IMR-90 (cell line): ENCODE data around the gene PROSER2. TPM values are rescaled to one million over a fixed set of nuclear protein-coding genes. Genes with fewer than 3 reads are reported as not detected.

Source experiments
- ATAC-seq: fragments of 200-7000 bp; cut with Tn5 transposase; 2 replicates; pipeline ENCODE4 v1.9.1; 2020; ENCODE audit warnings: low read depth, mild to moderate bottlenecking, moderate library complexity
- BruUV-seq: library from RNA; stranded (reverse); fragments of 400-500 nt; replicated peaks from 2 replicates; lab custom pipeline; 2021; lab: Mats Ljungman, UMichigan
- CTCF ChIA-PET: fragments of 300-600 bp; formaldehyde crosslinking; extraction: SDS; loops from one replicate; lab custom pipeline; 2021; ENCODE audit warnings: antibody characterized with exemption; lab: Yijun Ruan, JAX
- POLR2A ChIA-PET: fragments of 300-600 bp; sonication (Branson Sonifier 250); formaldehyde crosslinking; loops from one replicate; lab custom pipeline; 2022; ENCODE audit warnings: antibody characterized with exemption; ENCODE audit not compliant: unreplicated experiment; lab: Charles Lee
- DNase-seq: peaks from one replicate; pipeline ENCODE4 v3.0.0; 2013
- H2AFZ ChIP-seq: replicated peaks from 2 replicates; pipeline ENCODE3; 2013; ENCODE audit warnings: low read length, mild to moderate bottlenecking; ENCODE audit not compliant: poor library complexity
- H2AK5ac ChIP-seq: 2 replicates; pipeline ENCODE4 v1.6.1; 2013; ENCODE audit warnings: low read depth, low read length, inconsistent platforms
- H2AK9ac ChIP-seq: replicated peaks from 2 replicates; pipeline ENCODE3; 2013; ENCODE audit warnings: mild to moderate bottlenecking, low read depth, low read length, moderate library complexity; ENCODE audit not compliant: poor library complexity
- H2BK120ac ChIP-seq: 2 replicates; pipeline ENCODE4 v1.6.1; 2013; ENCODE audit warnings: low read depth, low read length, inconsistent platforms
- H2BK15ac ChIP-seq: 3 replicates; pipeline ENCODE4 v1.6.1; 2013; ENCODE audit warnings: low read depth, low read length, inconsistent platforms
- H2BK20ac ChIP-seq: 2 replicates; pipeline ENCODE4 v1.6.1; 2013; ENCODE audit warnings: low read depth, mild to moderate bottlenecking, inconsistent platforms, low read length, moderate library complexity
- H2BK5ac ChIP-seq: 2 replicates; pipeline ENCODE4 v1.6.1; 2013; ENCODE audit warnings: mild to moderate bottlenecking, low read depth, low read length, inconsistent platforms; ENCODE audit not compliant: poor library complexity, severe bottlenecking
- H3K14ac ChIP-seq: replicated peaks from 2 replicates; pipeline ENCODE4 v1.6.1; 2013; ENCODE audit warnings: low read depth, low read length, inconsistent platforms
- H3K18ac ChIP-seq: 2 replicates; pipeline ENCODE4 v1.6.1; 2013; ENCODE audit warnings: low read depth, low read length, control low read depth
- H3K23ac ChIP-seq: 2 replicates; pipeline ENCODE4 v1.6.1; 2013; ENCODE audit warnings: low read depth, low read length, inconsistent platforms
- H3K27ac ChIP-seq: 2 replicates; pipeline ENCODE4 v1.5.1; 2013; ENCODE audit warnings: mild to moderate bottlenecking, control low read depth, low read length; ENCODE audit not compliant: insufficient read depth
- H3K27me3 ChIP-seq: 2 replicates; pipeline ENCODE4 v1.6.1; 2013; ENCODE audit warnings: low read length; ENCODE audit not compliant: control insufficient read depth, insufficient read depth
- H3K36me3 ChIP-seq: 2 replicates; pipeline ENCODE4 v1.6.1; 2013; ENCODE audit warnings: low read length, mixed read lengths; ENCODE audit not compliant: control insufficient read depth, insufficient read depth
- H3K4ac ChIP-seq: 2 replicates; pipeline ENCODE4 v1.6.1; 2013; ENCODE audit warnings: low read depth, low read length, inconsistent platforms
- H3K4me1 ChIP-seq: 2 replicates; pipeline ENCODE4 v1.6.1; 2013; ENCODE audit warnings: low read length, mixed read lengths; ENCODE audit not compliant: control insufficient read depth, insufficient read depth
- H3K4me2 ChIP-seq: 2 replicates; pipeline ENCODE4 v1.6.1; 2013; ENCODE audit warnings: low read depth, mild to moderate bottlenecking, control low read depth, low read length, moderate library complexity
- H3K4me3 ChIP-seq: 2 replicates; pipeline ENCODE4 v1.5.1; 2013; ENCODE audit warnings: low read depth, mild to moderate bottlenecking, control low read depth, low read length, moderate library complexity; ENCODE audit not compliant: insufficient read depth
- H3K56ac ChIP-seq: 2 replicates; pipeline ENCODE4 v1.6.1; 2013; ENCODE audit warnings: low read length, inconsistent platforms; ENCODE audit not compliant: insufficient read depth; ENCODE audit errors: extremely low read depth
- H3K79me1 ChIP-seq, 2 experiments: 2 replicates each; pipeline ENCODE4 v1.6.1; 2013; ENCODE audit warnings: low read length in 2 of 2, inconsistent platforms in 1 of 2, low read depth in 1 of 2
- H3K9ac ChIP-seq: 2 replicates; pipeline ENCODE4 v1.6.1; 2013; ENCODE audit warnings: low read depth, low read length, control low read depth
- H3K9me1 ChIP-seq: 2 replicates; pipeline ENCODE4 v1.6.1; 2013; ENCODE audit warnings: low read length, inconsistent platforms; ENCODE audit not compliant: insufficient read depth
- H3K9me3 ChIP-seq: 2 replicates; pipeline ENCODE4 v1.6.1; 2013; ENCODE audit warnings: low read length; ENCODE audit not compliant: control insufficient read depth, insufficient read depth
- H4K20me1 ChIP-seq: 2 replicates; pipeline ENCODE4 v1.6.1; 2013; ENCODE audit warnings: low read length, inconsistent platforms; ENCODE audit not compliant: insufficient read depth
- H4K5ac ChIP-seq: 2 replicates; pipeline ENCODE4 v1.6.1; 2013; ENCODE audit warnings: mild to moderate bottlenecking, low read depth, low read length, control low read depth
- H4K8ac ChIP-seq, 2 experiments: 2 replicates each; pipeline ENCODE4 v1.6.1; 2013; ENCODE audit warnings: low read depth in 2 of 2, low read length in 2 of 2, control low read depth in 1 of 2, inconsistent platforms in 1 of 2
- H4K91ac ChIP-seq: 2 replicates; pipeline ENCODE4 v1.6.1; 2013; ENCODE audit warnings: low read depth, low read length, inconsistent platforms; ENCODE audit not compliant: insufficient read depth
- BHLHE40 ChIP-seq: fragments of 150-350 bp; IDR thresholded peaks from 2 replicates; pipeline ENCODE4 v1.6.1; 2016; ENCODE audit warnings: mild to moderate bottlenecking, low read depth, low read length
- CHD1 ChIP-seq: IDR thresholded peaks from 2 replicates; pipeline ENCODE4 v1.6.1; 2012; ENCODE audit warnings: low read depth, low read length, improper control_type of control experiment
- MAFK ChIP-seq: IDR thresholded peaks from 2 replicates; pipeline ENCODE4 v1.6.1; 2012; ENCODE audit warnings: low read depth, low read length, improper control_type of control experiment
- MAZ ChIP-seq: IDR thresholded peaks from 2 replicates; pipeline ENCODE4 v1.6.1; 2012; ENCODE audit warnings: low read depth, mild to moderate bottlenecking, low read length, improper control_type of control experiment, moderate library complexity, borderline replicate concordance
- MXI1 ChIP-seq: IDR thresholded peaks from 2 replicates; pipeline ENCODE4 v1.6.1; 2012; ENCODE audit warnings: low read depth, mild to moderate bottlenecking, low read length, moderate library complexity, borderline replicate concordance
- POLR2A ChIP-seq: IDR thresholded peaks from 2 replicates; pipeline ENCODE4 v1.6.1; 2012; ENCODE audit warnings: mild to moderate bottlenecking, low read depth, low read length
- RFX5 ChIP-seq: IDR thresholded peaks from 2 replicates; pipeline ENCODE4 v1.8.0; 2012; ENCODE audit warnings: low read depth, mild to moderate bottlenecking, low read length, moderate library complexity
- WGBS, 2 experiments: methylation state at CpG; one replicate each; pipeline versions ENCODE4 v1.1.5 to v1.1.7; 2013; ENCODE audit warnings: missing lambda C conversion rate in 2 of 2; ENCODE audit not compliant: insufficient read length in 1 of 2; ENCODE audit errors: extremely low coverage in 2 of 2; 5-methylcytosine and 5-hydroxymethylcytosine counted together
- dilution Hi-C: fragments of 300-500 bp; cut with HindIII; formaldehyde crosslinking; loops from one replicate; pipeline ENCODE4 v1.14.3; 2018; ENCODE audit warnings: low sequenced_read_pairs; ENCODE audit not compliant: unreplicated experiment
- in situ Hi-C: fragments of 300-500 bp; cut with MboI; formaldehyde crosslinking; loops from 3 replicates; pipeline ENCODE4 v1.14.3; 2019; ENCODE audit warnings: low sequenced_read_pairs, inconsistent platforms, mixed read lengths
- intact Hi-C: fragments of 100-400 bp; cut with micrococcal nuclease; formaldehyde crosslinking; loops from 2 replicates; pipeline ENCODE4 v1.10.0; 2022
- polyA plus RNA-seq, 3 experiments: library from polyadenylated mRNA; depleted of rRNA; stranded (reverse); fragments of >200 nt; gene quantifications; 2 replicates each; pipeline ENCODE4 v1.2.3, GENCODE V29; 2012; ENCODE audit warnings: low replicate concordance in 1 of 3
- total RNA-seq: library from RNA; depleted of rRNA; stranded (reverse); fragments of >200 nt; gene quantifications from 2 replicates; pipeline ENCODE4 v1.2.3, GENCODE V29; 2012
- TF ChIP-seq, protein P1 (sequence below): conservative IDR thresholded peaks from 2 replicates; pipeline ENCODE4 v1.5.1; 2012; ENCODE audit warnings: mild to moderate bottlenecking, low read depth, low read length, improper control_type of control experiment
- TF ChIP-seq, protein P2 (sequence below): fragments of 150-350 bp; IDR thresholded peaks from 2 replicates; pipeline ENCODE4 v1.6.1; 2016; ENCODE audit warnings: low read depth, mild to moderate bottlenecking, low read length, moderate library complexity, borderline replicate concordance

The PROSER2 gene
- total and polyA plus RNA-seq, 2 of the 4 experiments (the other 2 are of a cell fraction), result 1.4 to 2.0 TPM

DNA sequence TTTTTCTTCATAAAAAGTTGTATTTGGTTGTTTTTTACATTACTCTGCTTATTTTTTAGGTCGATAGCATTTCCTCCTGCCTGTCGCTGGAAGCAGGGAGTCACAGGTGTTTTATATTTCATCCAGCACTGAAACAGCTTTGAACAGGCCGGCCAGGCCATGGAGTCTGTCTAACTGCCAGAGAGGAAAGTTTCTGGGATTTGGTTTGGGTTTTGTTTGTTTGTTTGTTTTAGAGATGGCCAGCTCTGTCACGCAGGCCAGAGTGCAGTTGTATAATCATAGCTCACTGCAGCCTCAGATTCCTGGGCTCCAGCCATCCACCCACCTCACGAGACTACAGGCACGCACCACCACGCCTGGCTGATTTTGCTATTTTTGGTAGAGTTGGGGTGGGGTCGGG lies 23.4 kb downstream of the PROSER2 start:
- Histone ChIP-seq H3K56ac (no peak overlapping the region), H3K4me3 (no peak overlapping the region), H3K79me1 (peaks cover 2 to 5% of the 10 kb centered on the region in 2 experiments; a peak in 3 of 4 replicates), H2AK5ac (no peak overlapping the region), H2BK20ac (no peak overlapping the region), H2BK5ac (no peak overlapping the region), H2AK9ac (no peak overlapping the region), H4K91ac (no peak overlapping the region), H3K14ac (no peak overlapping the region), H3K9me3 (no peaks in the 10 kb centered on the region), H2AFZ (no peak overlapping the region), H3K9me1 (0 out of 2 replicates have a peak, but pooled peaks cover 3% of the 10 kb centered on the region), H3K9ac (no peak overlapping the region), H3K18ac (no peak overlapping the region), H2BK120ac (no peak overlapping the region), H3K4me1 (peaks cover 1% of the 10 kb centered on the region; the same call in 1 of the 2 replicates), H3K4ac (no peak overlapping the region), H3K4me2 (no peak overlapping the region), H4K20me1 (no peaks in the 10 kb centered on the region), H4K8ac (no peak overlapping the region), H3K23ac (no peak overlapping the region), H4K5ac (no peak overlapping the region), H3K36me3 (no peaks in the 10 kb centered on the region), H3K27ac (no peak overlapping the region), H2BK15ac (no peak overlapping the region), H3K27me3 (no peaks in the 10 kb centered on the region)
- POLR2A ChIA-PET, result no interaction called here
- intact Hi-C loops, result no loop called here
- DNase-seq (peak; percentile 9), ATAC-seq (peak; percentile 40; the same call in 1 of the 2 replicates)
- TF ChIP-seq MXI1 (no peak), BHLHE40 (peak; percentile 7; the same call in 1 of the 2 replicates), CHD1 (no peak), RFX5 (no peak), POLR2A (no peak), MAFK (no peak), MAZ (no peak)
- TF ChIP-seq, protein P1, sequence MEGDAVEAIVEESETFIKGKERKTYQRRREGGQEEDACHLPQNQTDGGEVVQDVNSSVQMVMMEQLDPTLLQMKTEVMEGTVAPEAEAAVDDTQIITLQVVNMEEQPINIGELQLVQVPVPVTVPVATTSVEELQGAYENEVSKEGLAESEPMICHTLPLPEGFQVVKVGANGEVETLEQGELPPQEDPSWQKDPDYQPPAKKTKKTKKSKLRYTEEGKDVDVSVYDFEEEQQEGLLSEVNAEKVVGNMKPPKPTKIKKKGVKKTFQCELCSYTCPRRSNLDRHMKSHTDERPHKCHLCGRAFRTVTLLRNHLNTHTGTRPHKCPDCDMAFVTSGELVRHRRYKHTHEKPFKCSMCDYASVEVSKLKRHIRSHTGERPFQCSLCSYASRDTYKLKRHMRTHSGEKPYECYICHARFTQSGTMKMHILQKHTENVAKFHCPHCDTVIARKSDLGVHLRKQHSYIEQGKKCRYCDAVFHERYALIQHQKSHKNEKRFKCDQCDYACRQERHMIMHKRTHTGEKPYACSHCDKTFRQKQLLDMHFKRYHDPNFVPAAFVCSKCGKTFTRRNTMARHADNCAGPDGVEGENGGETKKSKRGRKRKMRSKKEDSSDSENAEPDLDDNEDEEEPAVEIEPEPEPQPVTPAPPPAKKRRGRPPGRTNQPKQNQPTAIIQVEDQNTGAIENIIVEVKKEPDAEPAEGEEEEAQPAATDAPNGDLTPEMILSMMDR, result no peak
- TF ChIP-seq, protein P2, sequence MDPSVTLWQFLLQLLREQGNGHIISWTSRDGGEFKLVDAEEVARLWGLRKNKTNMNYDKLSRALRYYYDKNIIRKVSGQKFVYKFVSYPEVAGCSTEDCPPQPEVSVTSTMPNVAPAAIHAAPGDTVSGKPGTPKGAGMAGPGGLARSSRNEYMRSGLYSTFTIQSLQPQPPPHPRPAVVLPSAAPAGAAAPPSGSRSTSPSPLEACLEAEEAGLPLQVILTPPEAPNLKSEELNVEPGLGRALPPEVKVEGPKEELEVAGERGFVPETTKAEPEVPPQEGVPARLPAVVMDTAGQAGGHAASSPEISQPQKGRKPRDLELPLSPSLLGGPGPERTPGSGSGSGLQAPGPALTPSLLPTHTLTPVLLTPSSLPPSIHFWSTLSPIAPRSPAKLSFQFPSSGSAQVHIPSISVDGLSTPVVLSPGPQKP, result no peak
- CTCF ChIA-PET, result interaction anchor here (0.9 kb wide), 1 partner anchor 14 kb away, joined by 5 read pairs; no protein-coding TSS in a partner anchor
- no TSS peak for BruUV-seq
- dilution Hi-C loops, result no loop called here
- in situ Hi-C loops, result no loop called here
- WGBS, 2 experiments, result no CpG with 5 or more reads among the region's 8 CpGs
